ENCODE data around the gene CELA3A. TPM values are rescaled to one million over a fixed set of nuclear protein-coding genes. Genes with fewer than 3 reads are reported as not detected.

Gene CELA3A
- total and polyA plus RNA-seq, 2 of the 8 experiments (the other 6 are each of a cell fraction or from before 2014, with no cell fraction given) = not detected

DNA sequence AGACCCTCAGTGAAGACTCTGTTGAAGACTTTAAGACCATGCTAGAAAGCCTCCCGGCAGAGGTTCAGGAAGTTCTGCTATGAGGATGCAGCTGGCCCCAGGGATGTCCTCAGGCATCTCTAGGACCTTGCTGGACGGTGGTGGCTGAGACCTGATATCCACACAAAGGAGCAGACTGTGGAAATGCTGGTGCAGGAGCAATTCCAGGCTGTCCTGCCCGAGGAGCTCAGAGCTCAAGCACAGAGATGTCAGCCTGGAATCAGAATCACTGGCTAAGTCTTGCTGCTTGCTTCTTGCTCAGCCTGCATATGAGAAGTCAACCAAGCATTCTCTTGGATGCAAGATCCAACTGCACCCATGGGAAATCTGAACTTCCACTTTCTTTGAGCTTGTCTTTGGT is 29.0 kb downstream of the CELA3A start:
- no peak for DNase-seq (ENCODE audit: low read depth in 1 of 2, low spot score in 2 of 2)
- H2BK20ac ChIP-seq (ENCODE audit: low read length) = no peak overlapping the region
- H3K56ac ChIP-seq (replicated peaks; ENCODE audit: insufficient read length, low read depth, low read length) = no peak overlapping the region
- no peak overlapping the region for H4K8ac ChIP-seq (ENCODE audit: extremely low read depth, insufficient read depth, low read length)
- WGBS, 2 experiments (ENCODE audit: extremely low coverage in 1 of 2, insufficient coverage in 1 of 2, insufficient read length in 1 of 2, insufficient replicate concordance in 2 of 2, low coverage in 1 of 2, low lambda C conversion rate in 2 of 2, missing lambda C conversion rate in 1 of 2) = 91% methylated on average over 3 of the region's 3 CpGs; no CpG with 5 or more reads in 1 of the 2 experiments
- H3K4ac ChIP-seq (replicated peaks; ENCODE audit: insufficient read length, low read depth, low read length) = no peak overlapping the region
- no peak overlapping the region for H2AFZ ChIP-seq (ENCODE audit: low read length)
- peaks cover 0 to 4% (median under 1%) of the 10 kb centered on the region in 4 experiments; a peak in 3 of 7 replicates for H3K4me1 ChIP-seq (replicated peaks in 1 of 4; ENCODE audit: control insufficient read depth in 3 of 4, insufficient read depth in 4 of 4, low read length in 3 of 4)
- no peak overlapping the region for H3K23ac ChIP-seq (ENCODE audit: insufficient read length)
- H3K79me1 ChIP-seq (ENCODE audit: low read depth, low read length) = no peaks in the 10 kb centered on the region; the same call in 1 of the 2 replicates
- no peak overlapping the region for H2BK15ac ChIP-seq (ENCODE audit: low read length)
- H3K79me2 ChIP-seq (ENCODE audit: control insufficient read depth in 1 of 2, insufficient read depth in 2 of 2, low read length in 2 of 2) = peaks cover 0 to 10% of the 10 kb centered on the region in 2 experiments; a peak in 2 of 4 replicates
- H3K4me2 ChIP-seq (ENCODE audit: insufficient read depth in 1 of 2, low read depth in 2 of 2, low read length in 2 of 2) = no peak overlapping the region
- H4K5ac ChIP-seq (ENCODE audit: insufficient read length, low read depth, low read length) = no peak overlapping the region
- H3K18ac ChIP-seq (ENCODE audit: extremely low read depth, low read length) = no peak overlapping the region
- POLR2A ChIA-PET (ENCODE audit: partially characterized antibody) = interaction anchor here (0.6 kb wide), 1 partner anchor 299 kb away, joined by 3 read pairs; no protein-coding TSS in a partner anchor
- TF ChIP-seq ASH2L (IDR thresholded peaks at IDR 0.05; ENCODE audit: low read length) (no peak), KDM1A (IDR thresholded peaks at IDR 0.05; ENCODE audit: borderline replicate concordance, low read length) (no peak), TAF7 (optimal IDR thresholded peaks at IDR 0.05; ENCODE audit: borderline replicate concordance, low read depth, low read length) (no peak), MAFK (IDR thresholded peaks at IDR 0.05; ENCODE audit: low read depth, low read length) (no peak), SIX5 (IDR thresholded peaks at IDR 0.05; ENCODE audit: low read depth, low read length) (no peak), RXRA (IDR thresholded peaks at IDR 0.05; ENCODE audit: insufficient read depth, low read depth, low read length) (no peak), CTBP2 (IDR thresholded peaks at IDR 0.05; ENCODE audit: borderline replicate concordance, insufficient read depth, insufficient read length, low read length) (no peak), CBX8 (IDR thresholded peaks at IDR 0.05; ENCODE audit: borderline replicate concordance, low read depth, low read length) (no peak)
- TF ChIP-seq, protein P1, sequence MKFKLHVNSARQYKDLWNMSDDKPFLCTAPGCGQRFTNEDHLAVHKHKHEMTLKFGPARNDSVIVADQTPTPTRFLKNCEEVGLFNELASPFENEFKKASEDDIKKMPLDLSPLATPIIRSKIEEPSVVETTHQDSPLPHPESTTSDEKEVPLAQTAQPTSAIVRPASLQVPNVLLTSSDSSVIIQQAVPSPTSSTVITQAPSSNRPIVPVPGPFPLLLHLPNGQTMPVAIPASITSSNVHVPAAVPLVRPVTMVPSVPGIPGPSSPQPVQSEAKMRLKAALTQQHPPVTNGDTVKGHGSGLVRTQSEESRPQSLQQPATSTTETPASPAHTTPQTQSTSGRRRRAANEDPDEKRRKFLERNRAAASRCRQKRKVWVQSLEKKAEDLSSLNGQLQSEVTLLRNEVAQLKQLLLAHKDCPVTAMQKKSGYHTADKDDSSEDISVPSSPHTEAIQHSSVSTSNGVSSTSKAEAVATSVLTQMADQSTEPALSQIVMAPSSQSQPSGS (IDR thresholded peaks at IDR 0.05; ENCODE audit: low read length) = no peak
- no peak overlapping the region for H2BK5ac ChIP-seq (ENCODE audit: low read depth, low read length)
- no peak overlapping the region for H3K27ac ChIP-seq (ENCODE audit: low read depth, low read length)
- no peak overlapping the region for H2BK12ac ChIP-seq (ENCODE audit: low read depth, low read length)
- no peak overlapping the region for H3K14ac ChIP-seq (ENCODE audit: insufficient read length)
- H3K27me3 ChIP-seq (replicated peaks in 1 of 4; ENCODE audit: control insufficient read depth in 3 of 4, extremely low read depth in 1 of 4, insufficient read depth in 3 of 4, low read length in 3 of 4) = no peaks in the 10 kb centered on the region
- H2AK5ac ChIP-seq (ENCODE audit: low read depth, low read length) = no peak overlapping the region
- H3K23me2 ChIP-seq (ENCODE audit: low read depth, low read length) = 0 out of 2 replicates have a peak, but pooled peaks cover 2% of the 10 kb centered on the region
- peaks cover 0 to 8% (median 2%) of the 10 kb centered on the region in 4 experiments; a peak in 4 of 8 replicates for H3K36me3 ChIP-seq (ENCODE audit: control insufficient read depth in 2 of 4, insufficient read depth in 4 of 4, low read length in 3 of 4)
- CTCF ChIA-PET (ENCODE audit: partially characterized antibody) = interaction anchor here (0.8 kb wide), 2 partner anchors 9 to 63 kb away, joined by 3 read pairs; no protein-coding TSS in a partner anchor
- FAIRE-seq = no peak
- no peaks in the 10 kb centered on the region for H3K9me3 ChIP-seq (ENCODE audit: insufficient read depth in 2 of 2, low read depth in 1 of 2, low read length in 1 of 2)
- no peak overlapping the region for H4K91ac ChIP-seq (replicated peaks; ENCODE audit: insufficient read length, low read length)
- H4K20me1 ChIP-seq (replicated peaks in 1 of 2; ENCODE audit: control insufficient read depth in 1 of 2, insufficient read depth in 2 of 2, low read length in 2 of 2) = peaks cover 0 to 2% of the 10 kb centered on the region in 2 experiments
- H3K4me3 ChIP-seq (ENCODE audit: extremely low read depth in 1 of 4, insufficient read depth in 2 of 4, low read depth in 3 of 4, low read length in 4 of 4) = no peak overlapping the region
- H3K9ac ChIP-seq (replicated peaks in 1 of 4; ENCODE audit: extremely low read depth in 1 of 4, low read depth in 3 of 4, low read length in 3 of 4) = no peak overlapping the region
- no peak overlapping the region for H2BK120ac ChIP-seq (replicated peaks; ENCODE audit: low read depth, low read length)
